ENCODE measurements around the gene BCCIP. TPM values are rescaled to one million over a fixed set of nuclear protein-coding genes. Genes with fewer than 3 reads are reported as not detected.

Gene BCCIP
- total and polyA plus RNA-seq, 2 of the 8 experiments (the other 6 are each of a cell fraction or from before 2014, with no cell fraction given): 33.9 to 120 TPM

- H3K4ac ChIP-seq (replicated peaks; ENCODE audit: insufficient read length, low read depth, low read length): no peak overlapping the region
- no peak overlapping the region for H2BK20ac ChIP-seq (ENCODE audit: low read length)
- H4K8ac ChIP-seq (ENCODE audit: extremely low read depth, insufficient read depth, low read length): no peak overlapping the region
- H3K23me2 ChIP-seq (ENCODE audit: low read depth, low read length): no peaks in the 10 kb centered on the region
- no peaks in the 10 kb centered on the region for H3K4me1 ChIP-seq (replicated peaks in 1 of 4; ENCODE audit: control insufficient read depth in 3 of 4, insufficient read depth in 4 of 4, low read length in 3 of 4)
- H3K79me1 ChIP-seq (ENCODE audit: low read depth, low read length): no peaks in the 10 kb centered on the region
- CTCF ChIA-PET (ENCODE audit: partially characterized antibody): interaction anchor here (0.7 kb wide), 1 partner anchor 138 kb away, joined by 3 read pairs; no protein-coding TSS in a partner anchor
- H2BK5ac ChIP-seq (ENCODE audit: low read depth, low read length): no peak overlapping the region
- no peak overlapping the region for H2BK120ac ChIP-seq (replicated peaks; ENCODE audit: low read depth, low read length)
- no peak overlapping the region for H2AK5ac ChIP-seq (ENCODE audit: low read depth, low read length)
- H4K91ac ChIP-seq (replicated peaks; ENCODE audit: insufficient read length, low read length): no peak overlapping the region
- H3K36me3 ChIP-seq (ENCODE audit: control insufficient read depth in 2 of 4, insufficient read depth in 4 of 4, low read length in 3 of 4): peaks cover 6 to 21% (median 11%) of the 10 kb centered on the region in 4 experiments
- no peak overlapping the region for H3K9ac ChIP-seq (replicated peaks in 1 of 4; ENCODE audit: extremely low read depth in 1 of 4, low read depth in 3 of 4, low read length in 3 of 4)
- H3K4me2 ChIP-seq (ENCODE audit: insufficient read depth in 1 of 2, low read depth in 2 of 2, low read length in 2 of 2): no peak overlapping the region
- H3K14ac ChIP-seq (ENCODE audit: insufficient read length): no peak overlapping the region
- H3K79me2 ChIP-seq (ENCODE audit: control insufficient read depth in 1 of 2, insufficient read depth in 2 of 2, low read length in 2 of 2): no peaks in the 10 kb centered on the region
- no peaks in the 10 kb centered on the region for H3K9me3 ChIP-seq (ENCODE audit: insufficient read depth in 2 of 2, low read depth in 1 of 2, low read length in 1 of 2)
- no peak overlapping the region for H2AFZ ChIP-seq (ENCODE audit: low read length)
- no peak overlapping the region for H3K4me3 ChIP-seq (ENCODE audit: extremely low read depth in 1 of 4, insufficient read depth in 2 of 4, low read depth in 3 of 4, low read length in 4 of 4)
- no peak overlapping the region for H3K18ac ChIP-seq (ENCODE audit: extremely low read depth, low read length)
- no peak overlapping the region for H2BK12ac ChIP-seq (ENCODE audit: low read depth, low read length)
- H4K20me1 ChIP-seq (replicated peaks in 1 of 2; ENCODE audit: control insufficient read depth in 1 of 2, insufficient read depth in 2 of 2, low read length in 2 of 2): peaks cover 0 to 1% of the 10 kb centered on the region in 2 experiments
- no peak overlapping the region for H3K27ac ChIP-seq (ENCODE audit: low read depth, low read length)
- no peak overlapping the region for H3K23ac ChIP-seq (ENCODE audit: insufficient read length)
- WGBS, 2 experiments (ENCODE audit: extremely low coverage in 1 of 2, insufficient coverage in 1 of 2, insufficient read length in 1 of 2, insufficient replicate concordance in 2 of 2, low coverage in 1 of 2, low lambda C conversion rate in 2 of 2, missing lambda C conversion rate in 1 of 2): 94% methylated on average over 7 of the region's 7 CpGs; no CpG with 5 or more reads in 1 of the 2 experiments
- FAIRE-seq (no peak), DNase-seq (ENCODE audit: low read depth in 1 of 2, low spot score in 2 of 2) (no peak)
- H3K27me3 ChIP-seq (replicated peaks in 1 of 4; ENCODE audit: control insufficient read depth in 3 of 4, extremely low read depth in 1 of 4, insufficient read depth in 3 of 4, low read length in 3 of 4): no peaks in the 10 kb centered on the region
- POLR2A ChIA-PET (ENCODE audit: partially characterized antibody): interaction anchor here (0.6 to 1.2 kb wide), 4 partner anchors 9 to 124 kb away, joined by 3 to 5 read pairs (median 4); no protein-coding TSS in a partner anchor
- H4K5ac ChIP-seq (ENCODE audit: insufficient read length, low read depth, low read length): no peak overlapping the region
- no peak overlapping the region for H3K56ac ChIP-seq (replicated peaks; ENCODE audit: insufficient read length, low read depth, low read length)
- H2BK15ac ChIP-seq (ENCODE audit: low read length): no peak overlapping the region
- no peak for TF ChIP-seq BCL11A (IDR thresholded peaks at IDR 0.05; ENCODE audit: low read depth in 2 of 2, low read length in 2 of 2)
- no peak for TF ChIP-seq TAF1 (IDR thresholded peaks at IDR 0.05; ENCODE audit: low read depth, low read length)
- no peak for TF ChIP-seq EGR1 (IDR thresholded peaks at IDR 0.05; ENCODE audit: borderline replicate concordance, low read depth, low read length)
- no peak for TF ChIP-seq CBX5 (IDR thresholded peaks at IDR 0.05; ENCODE audit: low read depth, low read length)
- no peak for TF ChIP-seq USF2 (IDR thresholded peaks at IDR 0.05; ENCODE audit: low read length)
- TF ChIP-seq BRCA1 (IDR thresholded peaks at IDR 0.05; ENCODE audit: low read depth, low read length): no peak
- no peak for TF ChIP-seq CHD1 (IDR thresholded peaks at IDR 0.05; ENCODE audit: low read depth, low read length)
- no peak for TF ChIP-seq GTF2F1 (IDR thresholded peaks at IDR 0.05; ENCODE audit: borderline replicate concordance, low read depth, low read length)
- no peak for TF ChIP-seq RNF2 (IDR thresholded peaks at IDR 0.05; ENCODE audit: borderline replicate concordance, low read depth, low read length, missing control alignments, poor library complexity, severe bottlenecking)
- no peak for TF ChIP-seq TEAD4 (IDR thresholded peaks at IDR 0.05; ENCODE audit: low read depth, low read length)
- no peak for TF ChIP-seq SIX5 (IDR thresholded peaks at IDR 0.05; ENCODE audit: low read depth, low read length)
- no peak for TF ChIP-seq EZH2 (IDR thresholded peaks at IDR 0.05; ENCODE audit: low read depth, low read length, severe bottlenecking)
- no peak for TF ChIP-seq CTBP2 (IDR thresholded peaks at IDR 0.05; ENCODE audit: borderline replicate concordance, insufficient read depth, insufficient read length, low read length)
Measured at GRCh38 chr10:125844751-125845221, 21.4 kb downstream of the BCCIP start.

Data from H1 (cell line).